GM18508 (cell line): Measurements from ENCODE around the gene OR10H2.
"Not testable (repeated sequence)": the region's sequence is repeated elsewhere in the genome, so short reads cannot be mapped to it uniquely, and the experiment has no call there.

Experiments used
- ATAC-seq: cut with Tn5 transposase; IDR thresholded peaks from one replicate; pipeline ENCODE4 v1.9.1; 2021; ENCODE audit warnings: moderate number of reproducible peaks; ENCODE audit not compliant: insufficient read depth, unreplicated experiment

Gene OR10H2

DNA sequence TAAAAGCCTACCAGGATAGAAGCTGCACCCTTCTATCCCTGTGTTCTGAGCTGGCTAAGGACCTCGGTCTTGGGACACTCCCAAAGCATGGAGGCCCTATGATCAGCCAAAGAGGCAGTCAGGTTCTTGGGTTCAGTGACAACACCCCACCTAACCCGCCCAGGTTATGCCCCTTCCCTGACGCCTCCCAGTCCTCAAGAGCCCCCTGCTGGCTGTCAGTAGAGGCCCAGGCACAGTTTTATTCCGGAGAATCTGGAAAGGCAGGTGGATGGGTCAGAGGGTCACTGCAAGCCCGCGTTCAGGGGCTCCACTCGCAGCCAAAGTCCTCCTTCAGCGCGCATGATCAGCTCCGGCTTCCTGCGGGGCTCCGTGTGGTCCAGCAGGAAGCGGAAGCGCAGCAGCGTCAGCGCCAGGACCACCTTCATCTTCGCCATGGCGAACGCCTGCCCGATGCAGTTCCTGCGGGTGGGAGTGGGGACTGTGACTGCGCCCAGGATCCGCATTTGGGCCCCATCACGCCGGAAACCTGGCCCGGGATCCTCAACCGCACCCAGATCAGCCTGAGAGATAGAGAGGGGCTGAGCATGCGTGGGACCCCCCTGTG, 32.2 kb downstream of the OR10H2 start:
- no peak for ATAC-seq

DNA sequence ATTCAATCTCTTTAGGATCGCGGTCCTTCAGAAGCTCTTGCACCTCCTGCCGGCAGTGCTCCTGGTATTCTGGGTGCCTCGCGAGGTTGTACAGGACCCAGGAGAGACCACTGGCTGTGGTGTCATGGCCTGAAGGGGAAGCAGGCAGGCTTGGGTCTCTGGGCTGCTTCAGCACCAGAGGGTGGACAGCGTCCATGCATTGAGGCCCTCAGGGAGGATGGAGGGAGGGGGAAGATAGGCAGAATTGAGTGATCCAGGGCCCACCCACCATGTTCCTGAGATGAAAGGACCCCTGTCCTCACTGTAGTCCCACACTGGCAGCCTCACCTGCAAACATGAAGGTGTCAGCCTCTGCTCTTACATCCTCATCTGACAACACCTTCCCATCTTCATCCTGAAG, 41.8 kb downstream of the OR10H2 start:
- ATAC-seq: no peak

DNA sequence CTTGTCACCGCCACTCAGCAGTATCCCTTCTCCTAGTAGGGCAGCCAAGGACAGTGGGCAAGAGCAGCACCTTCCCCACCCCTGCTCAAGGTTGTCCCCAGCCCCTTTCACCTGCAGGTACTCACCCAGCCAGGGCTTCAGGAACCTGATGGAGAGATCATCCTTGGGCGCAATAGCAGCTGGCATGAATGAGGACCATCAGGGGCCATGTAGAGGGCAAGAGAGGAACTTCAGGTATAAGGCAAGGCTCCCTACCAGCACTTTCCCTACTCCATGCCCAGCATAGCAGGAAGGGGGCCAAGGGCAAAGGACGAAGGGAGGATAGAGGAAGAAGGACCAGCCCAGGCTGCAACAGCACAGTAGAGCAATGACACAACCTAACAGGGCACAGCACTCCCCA, 46.3 kb downstream of the OR10H2 start:
- not testable (repeated sequence) for ATAC-seq

DNA sequence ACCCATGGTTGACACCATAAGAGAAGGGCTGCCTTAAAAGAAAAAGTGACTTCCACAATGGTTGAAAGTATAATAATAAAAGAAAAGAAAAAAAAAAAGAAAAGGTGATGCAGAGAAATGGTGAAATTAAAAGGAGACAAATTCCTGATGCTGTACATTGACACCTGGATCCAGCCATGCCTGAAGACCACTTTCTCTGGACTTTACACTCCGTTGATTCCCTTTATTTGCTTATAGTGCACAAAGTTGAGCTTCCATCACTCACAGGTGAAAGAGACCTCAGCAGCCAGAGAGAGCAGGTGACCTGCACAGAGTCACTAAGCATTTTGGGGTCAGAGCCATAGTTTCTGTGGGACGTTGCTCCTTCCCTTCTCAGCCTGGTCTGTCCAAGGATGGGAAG, 47.4 kb downstream of the OR10H2 start:
- no peak for ATAC-seq

DNA sequence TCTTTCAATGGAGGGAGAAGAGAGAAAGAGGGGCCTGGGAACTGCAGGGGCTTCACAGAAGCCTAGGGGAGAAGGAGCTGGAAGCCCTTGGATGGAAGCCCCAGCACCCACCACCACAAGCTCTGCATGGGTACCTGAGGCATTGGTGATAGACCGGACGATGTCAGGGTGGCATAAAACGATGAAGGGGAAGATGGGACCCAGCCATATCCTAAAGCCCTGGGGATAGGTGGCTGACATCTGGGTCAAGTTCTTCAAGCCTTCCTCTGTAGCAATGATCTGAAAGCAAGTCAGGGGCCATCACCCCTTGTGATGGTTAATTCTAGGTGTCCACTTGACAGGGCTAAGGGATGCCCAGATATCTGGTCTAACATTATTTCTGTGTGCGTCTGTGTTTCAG, 48.4 kb downstream of the OR10H2 start:
- ATAC-seq: no peak

DNA sequence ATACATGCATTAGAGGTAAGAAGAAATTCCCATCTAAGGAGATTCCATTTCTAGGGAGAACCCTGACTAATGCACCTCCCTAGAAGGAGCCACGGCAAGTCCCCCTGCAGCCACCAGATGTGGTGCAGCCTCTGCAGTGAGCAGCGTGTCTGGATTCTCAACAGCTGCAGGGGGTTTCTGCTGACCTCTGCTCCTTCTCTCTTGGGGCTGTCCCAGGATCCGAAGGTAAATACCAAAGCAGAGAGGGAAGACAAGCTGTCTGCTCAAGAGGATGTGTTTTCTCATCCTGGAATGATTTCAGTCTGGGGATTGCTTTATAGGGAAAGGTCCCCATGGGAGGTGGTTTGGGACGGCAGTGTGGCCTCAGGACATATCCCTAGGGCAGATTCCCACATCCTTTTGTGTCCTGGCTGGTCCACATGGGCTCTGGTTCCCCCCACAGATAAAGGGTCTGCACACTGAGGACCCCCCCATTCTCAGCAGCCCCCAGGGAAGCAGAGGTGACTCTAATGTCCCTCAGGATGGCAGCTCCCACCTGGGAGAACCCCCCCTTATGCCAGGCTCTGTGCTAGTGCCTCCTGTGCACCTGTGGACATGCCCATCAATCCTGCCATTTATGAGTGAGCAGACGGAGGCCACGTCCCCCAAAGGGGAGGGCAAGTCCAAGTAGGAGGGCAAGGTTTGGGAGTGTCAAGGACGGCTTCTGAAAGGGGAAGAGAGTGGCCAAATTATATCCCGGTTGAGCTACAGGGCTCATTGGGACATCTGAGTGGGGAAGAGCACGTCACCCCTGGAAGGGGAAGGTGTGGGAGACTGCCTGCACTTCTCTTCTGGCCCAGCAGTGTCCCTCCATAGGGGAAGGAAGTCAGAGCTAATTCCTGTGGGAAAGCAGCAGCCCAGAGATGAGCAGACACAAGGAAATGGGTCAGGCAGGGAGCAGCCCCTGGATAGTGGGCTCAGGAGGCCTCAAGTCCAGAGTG, 49.5 kb downstream of the OR10H2 start:
- ATAC-seq: no peak
